Gastroesophageal sphincter (tissue), 3 donors: ENCODE measurements around the gene SMG7.

Experiments
- POLR2A ChIP-seq, 2 donors: fragments of 450-650 bp; IDR thresholded peaks; one replicate each; pipeline ENCODE4 v1.6.1; 2017; ENCODE audit warnings: antibody characterized with exemption in 2 of 2, mild to moderate bottlenecking in 2 of 2, moderate library complexity in 1 of 2
- POLR2AphosphoS5 ChIP-seq: sonication (generic); formaldehyde crosslinking; IDR thresholded peaks from one replicate; pipeline ENCODE4 v1.6.1; 2017; ENCODE audit warnings: antibody characterized with exemption
- TF ChIP-seq, protein P1 (sequence below), 4 experiments: fragments of 200-600 bp in 2 of 4; fragments of 450-650 bp in 2 of 4; sonication (generic) in 1 of 4; IDR thresholded peaks; one replicate each; pipeline ENCODE4 v1.5.1; 2017 to 2019; ENCODE audit warnings: antibody characterized with exemption in 4 of 4, mild to moderate bottlenecking in 2 of 4, moderate library complexity in 2 of 4

GRCh38 chr1:183528577-183528976 lies 56.3 kb downstream of the SMG7 start:
- no peak for TF ChIP-seq POLR2A (IDR thresholded peaks at IDR 0.05)
- TF ChIP-seq, protein P1, sequence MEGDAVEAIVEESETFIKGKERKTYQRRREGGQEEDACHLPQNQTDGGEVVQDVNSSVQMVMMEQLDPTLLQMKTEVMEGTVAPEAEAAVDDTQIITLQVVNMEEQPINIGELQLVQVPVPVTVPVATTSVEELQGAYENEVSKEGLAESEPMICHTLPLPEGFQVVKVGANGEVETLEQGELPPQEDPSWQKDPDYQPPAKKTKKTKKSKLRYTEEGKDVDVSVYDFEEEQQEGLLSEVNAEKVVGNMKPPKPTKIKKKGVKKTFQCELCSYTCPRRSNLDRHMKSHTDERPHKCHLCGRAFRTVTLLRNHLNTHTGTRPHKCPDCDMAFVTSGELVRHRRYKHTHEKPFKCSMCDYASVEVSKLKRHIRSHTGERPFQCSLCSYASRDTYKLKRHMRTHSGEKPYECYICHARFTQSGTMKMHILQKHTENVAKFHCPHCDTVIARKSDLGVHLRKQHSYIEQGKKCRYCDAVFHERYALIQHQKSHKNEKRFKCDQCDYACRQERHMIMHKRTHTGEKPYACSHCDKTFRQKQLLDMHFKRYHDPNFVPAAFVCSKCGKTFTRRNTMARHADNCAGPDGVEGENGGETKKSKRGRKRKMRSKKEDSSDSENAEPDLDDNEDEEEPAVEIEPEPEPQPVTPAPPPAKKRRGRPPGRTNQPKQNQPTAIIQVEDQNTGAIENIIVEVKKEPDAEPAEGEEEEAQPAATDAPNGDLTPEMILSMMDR (IDR thresholded peaks at IDR 0.05), result no peak
- TF ChIP-seq POLR2AphosphoS5, result no peak
